ENCODE measurements around the gene PHF13. TPM values are rescaled to one million over a fixed set of nuclear protein-coding genes. Genes with fewer than 3 reads are reported as not detected.
"Not testable (repeated sequence)": the region's sequence is repeated elsewhere in the genome, so short reads cannot be mapped to it uniquely, and the experiment has no call there.

PHF13 gene
- total RNA-seq, 3 donors from 2014 or later (not counting 1 experiment from before 2014, with no cell fraction given) = 7.3 to 14.2 (median 10.9) TPM

- H3K9me3 Mint-ChIP-seq = no peaks in the 10 kb centered on the region
- Histone ChIP-seq H3K9me3 (ENCODE audit: control insufficient read depth, insufficient read depth, low read length) (no peaks in the 10 kb centered on the region), H3K36me3 (ENCODE audit: control insufficient read depth, insufficient read depth, low read length) (peaks cover 49% of the 10 kb centered on the region), H3K27me3 (ENCODE audit: control insufficient read depth, insufficient read depth, low read length) (no peaks in the 10 kb centered on the region), H3K4me1 (ENCODE audit: control insufficient read depth, insufficient read depth, low read length) (no peaks in the 10 kb centered on the region), H3K4me3 (ENCODE audit: low read length) (no peak overlapping the region), H3K27ac (ENCODE audit: low read length) (no peak overlapping the region)
- intact Hi-C loops (cut with micrococcal nuclease) = no loop called here
- TF ChIP-seq, protein P1, sequence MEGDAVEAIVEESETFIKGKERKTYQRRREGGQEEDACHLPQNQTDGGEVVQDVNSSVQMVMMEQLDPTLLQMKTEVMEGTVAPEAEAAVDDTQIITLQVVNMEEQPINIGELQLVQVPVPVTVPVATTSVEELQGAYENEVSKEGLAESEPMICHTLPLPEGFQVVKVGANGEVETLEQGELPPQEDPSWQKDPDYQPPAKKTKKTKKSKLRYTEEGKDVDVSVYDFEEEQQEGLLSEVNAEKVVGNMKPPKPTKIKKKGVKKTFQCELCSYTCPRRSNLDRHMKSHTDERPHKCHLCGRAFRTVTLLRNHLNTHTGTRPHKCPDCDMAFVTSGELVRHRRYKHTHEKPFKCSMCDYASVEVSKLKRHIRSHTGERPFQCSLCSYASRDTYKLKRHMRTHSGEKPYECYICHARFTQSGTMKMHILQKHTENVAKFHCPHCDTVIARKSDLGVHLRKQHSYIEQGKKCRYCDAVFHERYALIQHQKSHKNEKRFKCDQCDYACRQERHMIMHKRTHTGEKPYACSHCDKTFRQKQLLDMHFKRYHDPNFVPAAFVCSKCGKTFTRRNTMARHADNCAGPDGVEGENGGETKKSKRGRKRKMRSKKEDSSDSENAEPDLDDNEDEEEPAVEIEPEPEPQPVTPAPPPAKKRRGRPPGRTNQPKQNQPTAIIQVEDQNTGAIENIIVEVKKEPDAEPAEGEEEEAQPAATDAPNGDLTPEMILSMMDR (IDR thresholded peaks at IDR 0.05) = no peak
- no peak for ATAC-seq
- H3K36me3 Mint-ChIP-seq = no peaks in the 10 kb centered on the region
- no peak overlapping the region for H3K27ac Mint-ChIP-seq
- H3K4me1 Mint-ChIP-seq = no peaks in the 10 kb centered on the region
- no peak overlapping the region for H3K4me3 Mint-ChIP-seq
- WGBS (ENCODE audit: insufficient coverage) = 96% methylated on average over 18 of the region's 18 CpGs
- H3K27me3 Mint-ChIP-seq (ENCODE audit: low read depth in 2 of 2) = no peaks in the 10 kb centered on the region
- no peak for DNase-seq
These were observed 24.7 kb downstream of the PHF13 start for GRCh38 chr1:6638226-6638625.

- H3K27ac Mint-ChIP-seq; ATAC-seq; H3K27me3 ChIP-seq (ENCODE audit: control insufficient read depth, insufficient read depth, low read length); H3K9me3 Mint-ChIP-seq; DNase-seq; H3K4me1 Mint-ChIP-seq; H3K27ac ChIP-seq (ENCODE audit: low read length); H3K4me3 Mint-ChIP-seq; intact Hi-C loops (cut with micrococcal nuclease); H3K9me3 ChIP-seq (ENCODE audit: control insufficient read depth, insufficient read depth, low read length); H3K36me3 Mint-ChIP-seq; H3K4me3 ChIP-seq (ENCODE audit: low read length); H3K4me1 ChIP-seq (ENCODE audit: control insufficient read depth, insufficient read depth, low read length); H3K27me3 Mint-ChIP-seq (ENCODE audit: low read depth in 2 of 2): not testable (repeated sequence)
- H3K36me3 ChIP-seq (ENCODE audit: control insufficient read depth, insufficient read depth, low read length) = peaks cover 42% of the 10 kb centered on the region
- 94% methylated on average over 2 of the region's 3 CpGs for WGBS (ENCODE audit: insufficient coverage)
These were observed 27.3 kb downstream of the PHF13 start for GRCh38 chr1:6640867-6641266.

- Histone ChIP-seq H3K4me3 (ENCODE audit: low read length) (no peak overlapping the region), H3K36me3 (ENCODE audit: control insufficient read depth, insufficient read depth, low read length) (peaks cover 14% of the 10 kb centered on the region), H3K27me3 (ENCODE audit: control insufficient read depth, insufficient read depth, low read length) (no peaks in the 10 kb centered on the region), H3K9me3 (ENCODE audit: control insufficient read depth, insufficient read depth, low read length) (no peaks in the 10 kb centered on the region), H3K4me1 (ENCODE audit: control insufficient read depth, insufficient read depth, low read length) (no peaks in the 10 kb centered on the region), H3K27ac (ENCODE audit: low read length) (no peak overlapping the region)
- DNase-seq (no peak), ATAC-seq (no peak)
- Mint-ChIP-seq H3K27ac (no peak overlapping the region), H3K4me1 (no peaks in the 10 kb centered on the region), H3K4me3 (no peak overlapping the region), H3K36me3 (no peaks in the 10 kb centered on the region), H3K27me3 (ENCODE audit: low read depth in 2 of 2) (no peaks in the 10 kb centered on the region), H3K9me3 (no peaks in the 10 kb centered on the region)
- intact Hi-C loops (cut with micrococcal nuclease) = no loop called here
- 93% methylated on average over 7 of the region's 7 CpGs for WGBS (ENCODE audit: insufficient coverage)
- TF ChIP-seq, protein P1 (IDR thresholded peaks at IDR 0.05) = no peak
These were observed 31.5 kb downstream of the PHF13 start for GRCh38 chr1:6645018-6645417.

GRCh38 chr1:6646499-6647148, 33.1 kb downstream of the PHF13 start:
- Histone ChIP-seq H3K4me1 (ENCODE audit: control insufficient read depth, insufficient read depth, low read length) (no peaks in the 10 kb centered on the region), H3K27me3 (ENCODE audit: control insufficient read depth, insufficient read depth, low read length) (no peaks in the 10 kb centered on the region), H3K4me3 (ENCODE audit: low read length) (no peak overlapping the region), H3K9me3 (ENCODE audit: control insufficient read depth, insufficient read depth, low read length) (no peaks in the 10 kb centered on the region), H3K27ac (ENCODE audit: low read length) (no peak overlapping the region), H3K36me3 (ENCODE audit: control insufficient read depth, insufficient read depth, low read length) (peaks cover 11% of the 10 kb centered on the region)
- Mint-ChIP-seq H3K4me1 (no peaks in the 10 kb centered on the region), H3K4me3 (no peak overlapping the region), H3K27me3 (ENCODE audit: low read depth in 2 of 2) (no peaks in the 10 kb centered on the region), H3K36me3 (no peaks in the 10 kb centered on the region), H3K9me3 (no peaks in the 10 kb centered on the region), H3K27ac (no peak overlapping the region)
- TF ChIP-seq, protein P1 (IDR thresholded peaks at IDR 0.05) = peak; percentile 59
- 69% methylated on average over 10 of the region's 10 CpGs for WGBS (ENCODE audit: insufficient coverage)
- intact Hi-C loops (cut with micrococcal nuclease) = loop anchor here (1.0 kb wide), 2 partner anchors 92 to 160 kb away; partner anchors contain the start of gene NOL9
- ATAC-seq (peak; percentile 59 to 80 (median 75)), DNase-seq (peak in 1 of 2 donors; percentile 70)
